CD1c-positive myeloid dendritic cell (primary cell): ENCODE results near the gene RAB30.
A peak's percentile ranks its signal among the peaks of the same experiment; 100 is the strongest.
"Not testable (repeated sequence)": the region's sequence is repeated elsewhere in the genome, so short reads cannot be mapped to it uniquely, and the experiment has no call there.

Source experiments
- DNase-seq: peaks from one replicate; pipeline ENCODE4 v3.0.0-alpha.2; 2016; ENCODE audit errors: extremely low spot score

The RAB30 gene

GRCh38 chr11:82981852-82982251, 89.8 kb downstream of the RAB30 start:
- DNase-seq, result no peak

GRCh38 chr11:82980947-82981346, 90.8 kb downstream of the RAB30 start:
- no peak for DNase-seq

DNA sequence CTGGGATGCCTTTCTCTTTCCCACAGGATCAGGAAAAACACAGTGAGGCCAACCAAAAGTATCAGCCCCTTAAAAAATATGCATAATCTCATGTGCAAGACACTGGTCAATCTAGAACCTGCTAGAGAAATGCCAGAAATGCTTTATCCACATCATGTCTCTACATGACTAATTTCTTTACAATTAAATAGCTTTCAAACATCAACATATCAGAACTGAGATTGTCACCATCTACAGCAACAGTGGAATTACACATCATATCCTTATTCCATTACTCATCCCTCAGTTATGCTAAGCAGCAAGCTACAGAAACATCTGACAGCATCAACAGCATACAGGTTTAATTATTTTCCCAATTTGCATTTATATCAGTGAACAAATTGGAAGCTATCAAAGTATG, 91.4 kb downstream of the RAB30 start:
- DNase-seq, result no peak

GRCh38 chr11:82979824-82980223, 91.9 kb downstream of the RAB30 start:
- no peak for DNase-seq

DNA sequence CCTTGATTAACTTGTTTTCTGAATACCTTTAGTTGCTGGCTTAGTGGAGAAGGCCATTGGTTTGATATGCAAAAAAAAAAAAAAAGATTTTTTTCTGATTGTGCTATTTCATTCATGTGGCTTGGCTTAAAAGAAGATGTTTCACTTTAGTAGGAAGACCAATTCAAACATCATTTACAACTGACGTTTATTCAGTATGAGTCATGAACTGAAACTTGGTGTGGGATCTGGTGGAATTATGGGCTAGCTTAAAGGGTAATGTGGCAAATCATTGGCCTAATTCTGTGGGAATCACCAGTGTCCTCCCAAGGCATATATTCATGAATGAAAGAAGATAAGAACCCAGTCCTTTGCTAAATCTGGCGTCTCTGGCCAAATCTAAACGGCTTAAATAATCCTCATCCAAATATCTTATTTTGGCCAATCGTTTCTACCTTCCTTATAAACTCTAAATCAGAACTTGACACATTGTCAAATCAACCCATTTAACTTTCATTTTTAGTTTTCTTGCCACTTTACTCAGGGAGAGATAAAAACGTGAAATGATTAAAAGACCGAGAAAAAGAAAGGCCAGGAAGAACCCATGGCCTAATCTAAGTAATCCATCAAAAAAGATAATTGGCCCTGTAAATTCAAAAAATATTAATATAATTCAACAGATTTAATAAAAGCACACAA, 93.1 kb downstream of the RAB30 start:
- no peak for DNase-seq

DNA sequence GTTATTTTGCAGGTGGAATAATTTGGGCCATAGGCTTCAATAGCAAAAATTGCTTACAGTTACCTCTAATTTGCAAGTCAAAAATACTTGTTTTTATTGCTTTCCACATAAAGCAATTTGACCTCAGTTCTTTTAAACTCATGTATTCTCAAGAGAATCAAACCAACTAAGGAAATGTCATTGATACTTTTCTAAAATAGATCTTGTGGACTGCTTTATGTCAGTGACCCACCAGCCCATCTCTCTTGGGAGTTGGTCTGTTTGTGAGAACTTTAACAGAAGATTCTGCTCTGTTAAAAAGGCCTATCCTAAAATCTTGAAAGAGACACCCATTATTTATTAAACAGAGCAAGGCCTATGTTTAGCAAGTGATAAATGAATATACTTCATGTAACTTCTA, 94.9 kb downstream of the RAB30 start:
- no peak for DNase-seq

- DNase-seq, result no peak
Measured at GRCh38 chr11:82975882-82976281, 95.8 kb downstream of the RAB30 start.

DNA sequence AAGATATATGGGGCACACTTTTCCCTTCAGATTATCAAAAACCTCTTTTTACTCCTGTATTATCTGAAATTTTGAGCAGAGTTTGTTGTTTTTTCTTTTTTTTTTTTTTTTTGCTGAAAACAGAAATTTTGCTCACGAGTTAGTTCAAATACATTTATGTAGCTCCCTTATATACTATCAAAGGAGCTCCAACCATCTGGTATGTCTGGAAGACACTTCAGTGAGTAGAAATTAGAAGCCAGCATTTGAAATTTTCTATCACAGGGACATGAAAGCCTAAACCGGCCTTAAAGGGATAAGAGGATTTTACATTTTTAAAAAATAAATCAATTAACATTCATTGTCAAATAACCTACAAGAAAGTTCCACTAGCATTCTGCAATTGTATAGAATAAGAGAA, 96.8 kb downstream of the RAB30 start:
- no peak for DNase-seq

GRCh38 chr11:82974135-82974534, 97.6 kb downstream of the RAB30 start:
- DNase-seq, result no peak

GRCh38 chr11:82972103-82972502, 99.6 kb downstream of the RAB30 start:
- no peak for DNase-seq

- not testable (repeated sequence) for DNase-seq
Measured at GRCh38 chr11:82971519-82971946, 100.2 kb downstream of the RAB30 start.

DNA sequence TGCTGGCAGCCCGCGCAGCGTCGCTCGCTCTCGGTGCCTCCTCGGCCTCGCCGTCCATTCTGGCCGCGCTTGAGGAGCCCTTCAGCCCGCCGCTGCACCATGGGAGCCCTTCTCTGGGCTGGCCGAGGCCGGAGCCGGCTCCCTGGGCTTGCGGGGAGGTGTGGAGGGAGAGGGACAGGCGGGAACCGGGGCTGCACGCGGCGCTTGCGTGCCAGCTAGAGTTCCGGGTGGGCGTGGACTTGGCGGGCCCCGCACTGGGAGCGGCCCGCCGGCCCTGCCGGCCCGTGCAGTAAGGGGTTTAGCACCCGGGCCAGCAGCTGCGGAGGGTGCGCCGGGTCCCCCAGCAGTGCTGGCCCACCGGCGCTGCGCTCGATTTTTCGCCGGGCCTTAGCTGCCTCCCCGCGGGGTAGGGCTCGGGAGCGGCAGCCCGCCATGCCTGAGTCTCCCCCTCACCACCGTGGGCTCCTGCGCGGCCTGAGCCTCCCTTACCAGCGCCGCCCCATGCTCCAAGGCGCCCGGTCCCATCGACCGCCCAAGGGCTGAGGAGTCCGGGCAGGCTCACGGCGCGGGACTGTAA, 101.1 kb downstream of the RAB30 start:
- not testable (repeated sequence) for DNase-seq

DNA sequence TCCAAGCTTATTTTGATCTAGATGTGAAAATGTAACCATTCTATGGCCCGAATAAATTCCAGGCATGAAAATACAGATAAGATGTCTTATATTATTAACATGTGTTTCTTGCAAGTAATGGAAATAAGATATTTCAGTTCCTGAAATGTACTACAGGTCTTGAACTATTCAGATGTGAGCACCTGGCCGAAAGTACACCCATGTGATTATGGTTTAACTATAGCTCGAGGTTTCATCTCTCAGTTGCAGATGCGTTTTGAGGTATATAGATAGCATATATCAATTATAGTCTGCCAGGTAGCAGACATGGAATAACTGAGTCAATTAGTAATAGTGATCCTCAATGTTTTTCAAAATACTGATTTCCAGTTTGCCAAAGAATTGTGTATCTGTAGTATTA, 101.9 kb downstream of the RAB30 start:
- no peak for DNase-seq

- DNase-seq, result no peak
Measured at GRCh38 chr11:82967381-82967780, 104.3 kb downstream of the RAB30 start.

DNA sequence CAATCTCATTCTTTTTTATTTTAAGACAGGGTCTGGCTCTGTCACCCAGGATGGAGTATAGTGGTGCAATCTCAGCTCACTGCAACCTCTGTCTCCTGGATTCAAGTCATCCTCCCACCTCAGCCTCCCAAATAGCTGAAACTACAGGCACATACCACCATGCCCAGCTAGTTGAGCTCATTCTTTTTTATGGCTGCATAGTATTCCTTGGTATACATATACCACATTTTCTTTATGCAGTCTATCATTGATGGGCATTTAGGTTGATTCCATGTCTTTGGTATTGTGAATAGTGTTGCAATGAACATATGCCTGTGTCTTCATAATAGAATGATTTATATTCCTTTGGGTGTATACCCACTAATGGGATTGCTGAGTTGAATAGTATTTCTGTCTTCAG, 109.7 kb downstream of the RAB30 start:
- DNase-seq, result not testable (repeated sequence)

GRCh38 chr11:82960779-82961143, 110.9 kb downstream of the RAB30 start:
- no peak for DNase-seq

DNA sequence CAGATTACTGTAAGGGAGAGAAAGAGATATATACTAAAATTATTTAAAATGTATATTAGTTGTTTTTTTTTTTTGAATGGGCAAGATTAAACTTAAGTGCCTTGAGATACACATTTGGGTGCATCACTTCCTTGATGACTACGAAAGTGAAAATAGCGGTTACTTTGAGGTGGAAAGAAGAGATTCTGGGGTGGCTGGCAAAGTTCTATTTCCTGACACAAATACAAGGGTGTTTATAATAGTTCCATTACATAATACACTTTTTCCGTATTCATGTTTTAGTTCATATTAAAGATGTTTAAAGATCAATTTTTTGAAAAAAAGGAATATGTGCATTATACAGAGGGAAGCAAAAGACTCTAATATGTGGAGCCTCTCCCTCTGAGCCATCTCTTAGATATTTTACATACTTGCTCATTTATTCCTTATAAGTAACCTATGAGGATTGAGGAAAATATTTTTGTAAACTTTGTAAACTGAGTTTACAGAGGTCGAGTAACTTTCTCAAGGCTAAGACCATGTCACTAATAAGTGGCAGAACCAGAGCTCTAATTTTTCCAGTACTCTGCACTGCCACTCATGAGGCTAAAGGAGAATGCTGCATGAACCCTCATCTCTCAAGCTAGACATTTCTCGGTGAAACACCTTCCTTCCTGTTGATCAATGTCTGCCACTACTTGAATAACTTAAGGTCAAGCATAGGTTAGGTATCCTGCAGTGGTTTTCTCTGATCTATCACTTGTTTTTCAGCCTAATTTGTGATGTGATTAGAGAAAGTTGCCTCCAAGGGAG, 111.5 kb downstream of the RAB30 start:
- DNase-seq, result peak; percentile 41

GRCh38 chr11:82955736-82956453, 115.8 kb downstream of the RAB30 start:
- not testable (repeated sequence) for DNase-seq

- not testable (repeated sequence) for DNase-seq
Measured at GRCh38 chr11:82950502-82950901, 121.2 kb downstream of the RAB30 start.

- DNase-seq, result no peak
Measured at GRCh38 chr11:82949352-82949751, 122.3 kb downstream of the RAB30 start.

DNA sequence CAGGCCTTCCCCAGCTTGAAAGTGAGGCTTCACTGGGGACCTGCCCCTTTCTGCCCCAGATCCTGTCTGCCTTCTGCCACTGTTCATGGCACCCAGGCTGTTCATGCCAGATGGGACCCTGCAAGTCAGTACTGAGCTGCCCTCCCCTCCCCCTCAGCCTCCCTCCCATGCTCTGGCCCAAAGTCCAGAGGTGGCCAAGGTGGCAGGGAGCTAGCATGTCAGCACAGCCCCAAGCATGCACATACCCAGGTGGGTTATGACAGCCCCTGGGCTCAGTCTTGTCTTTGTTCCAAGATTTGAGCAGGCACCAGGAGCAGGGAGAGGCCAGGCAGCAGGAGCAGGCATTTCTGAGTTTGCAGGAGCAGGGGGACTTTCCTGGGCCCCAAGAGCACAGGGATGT, 126.0 kb downstream of the RAB30 start:
- no peak for DNase-seq

DNA sequence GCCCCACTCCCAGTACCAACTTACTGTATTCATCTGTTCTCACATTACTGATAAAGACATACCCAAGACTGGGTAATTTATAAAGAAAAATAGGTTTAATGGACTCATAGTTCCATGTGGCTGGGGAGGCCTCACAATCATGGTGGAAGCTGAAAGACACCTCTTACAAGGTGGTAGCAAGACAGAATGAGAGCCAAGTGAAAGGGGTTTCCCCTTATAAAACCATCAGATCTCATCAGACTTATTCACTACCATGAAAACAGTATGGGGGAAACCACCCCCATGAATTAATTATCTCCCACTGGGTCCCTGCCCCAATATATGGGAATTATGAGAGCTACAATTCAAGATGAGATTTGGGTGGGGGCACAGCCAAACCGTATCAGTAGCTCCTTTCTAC, 126.7 kb downstream of the RAB30 start:
- not testable (repeated sequence) for DNase-seq
